Measurements from ENCODE around the gene HSD17B1.
A peak's percentile ranks its signal among the peaks of the same experiment; 100 is the strongest.

HSD17B1 gene

GRCh38 chr17:42548993-42549755 lies 3.5 kb upstream of the HSD17B1 start:
- Histone ChIP-seq H3K36me3 (ENCODE audit: insufficient read depth, low read length) (no peaks in the 10 kb centered on the region), H3K9me3 (ENCODE audit: insufficient read depth, low read depth, low read length) (no peaks in the 10 kb centered on the region), H3K4me1 (ENCODE audit: insufficient read depth, low read length, poor library complexity, severe bottlenecking) (peaks cover 10% of the 10 kb centered on the region), H3F3A (ENCODE audit: low read depth) (no peaks in the 10 kb centered on the region), H3K9me2 (replicated peaks; ENCODE audit: low read depth, low read length) (no peaks in the 10 kb centered on the region), H3K4me3 (ENCODE audit: low read length, poor library complexity, severe bottlenecking) (no peak overlapping the region), H2AFZ (ENCODE audit: low read length) (no peak overlapping the region), H3K9ac (ENCODE audit: low read depth, low read length, poor library complexity, severe bottlenecking) (no peak overlapping the region), H4K20me1 (ENCODE audit: insufficient read depth, low read length, poor library complexity, severe bottlenecking) (peaks cover 10% of the 10 kb centered on the region), H3K4me2 (ENCODE audit: low read depth, low read length, poor library complexity, severe bottlenecking) (no peak overlapping the region), H3K79me2 (ENCODE audit: insufficient read depth, low read length) (peaks cover 14% of the 10 kb centered on the region), H3K27me3 (ENCODE audit: insufficient read depth, low read length, poor library complexity, severe bottlenecking) (no peaks in the 10 kb centered on the region)
- no peak for TF ChIP-seq EZH2phosphoT487 (IDR thresholded peaks at IDR 0.05; ENCODE audit: borderline replicate concordance)
- TF ChIP-seq CTCF (conservative IDR thresholded peaks at IDR 0.05; ENCODE audit: low read length): no peak

GRCh38 chr17:42553161-42553818 lies 567 bp downstream of the HSD17B1 start:
- Histone ChIP-seq H3K4me2 (ENCODE audit: low read depth, low read length, poor library complexity, severe bottlenecking) (peak overlapping the region; percentile 87), H2AFZ (ENCODE audit: low read length) (no peak overlapping the region), H3K9ac (ENCODE audit: low read depth, low read length, poor library complexity, severe bottlenecking) (peak overlapping the region; percentile 88), H3K27me3 (ENCODE audit: insufficient read depth, low read length, poor library complexity, severe bottlenecking) (no peaks in the 10 kb centered on the region), H3K9me3 (ENCODE audit: insufficient read depth, low read depth, low read length) (no peaks in the 10 kb centered on the region), H3K9me2 (replicated peaks; ENCODE audit: low read depth, low read length) (no peaks in the 10 kb centered on the region), H4K20me1 (ENCODE audit: insufficient read depth, low read length, poor library complexity, severe bottlenecking) (peaks cover 11% of the 10 kb centered on the region), H3K36me3 (ENCODE audit: insufficient read depth, low read length) (no peaks in the 10 kb centered on the region), H3K79me2 (ENCODE audit: insufficient read depth, low read length) (peaks cover 29% of the 10 kb centered on the region), H3F3A (ENCODE audit: low read depth) (no peaks in the 10 kb centered on the region), H3K4me1 (ENCODE audit: insufficient read depth, low read length, poor library complexity, severe bottlenecking) (peaks cover 11% of the 10 kb centered on the region), H3K4me3 (ENCODE audit: low read length, poor library complexity, severe bottlenecking) (peak overlapping the region; percentile 98)
- no peak for TF ChIP-seq EZH2phosphoT487 (IDR thresholded peaks at IDR 0.05; ENCODE audit: borderline replicate concordance)
- TF ChIP-seq CTCF (conservative IDR thresholded peaks at IDR 0.05; ENCODE audit: low read length): no peak

GRCh38 chr17:42553866-42554249 lies 1.1 kb downstream of the HSD17B1 start:
- Histone ChIP-seq H3K9me2 (replicated peaks; ENCODE audit: low read depth, low read length) (no peaks in the 10 kb centered on the region), H3K4me3 (ENCODE audit: low read length, poor library complexity, severe bottlenecking) (peak overlapping the region; percentile 98), H3K4me2 (ENCODE audit: low read depth, low read length, poor library complexity, severe bottlenecking) (peak overlapping the region; percentile 87), H3F3A (ENCODE audit: low read depth) (no peaks in the 10 kb centered on the region), H3K36me3 (ENCODE audit: insufficient read depth, low read length) (no peaks in the 10 kb centered on the region), H3K79me2 (ENCODE audit: insufficient read depth, low read length) (peaks cover 29% of the 10 kb centered on the region), H3K9ac (ENCODE audit: low read depth, low read length, poor library complexity, severe bottlenecking) (peak overlapping the region; percentile 88), H2AFZ (ENCODE audit: low read length) (peak overlapping the region; percentile 59; the same call in 1 of the 2 replicates), H4K20me1 (ENCODE audit: insufficient read depth, low read length, poor library complexity, severe bottlenecking) (peaks cover 11% of the 10 kb centered on the region), H3K27me3 (ENCODE audit: insufficient read depth, low read length, poor library complexity, severe bottlenecking) (no peaks in the 10 kb centered on the region), H3K9me3 (ENCODE audit: insufficient read depth, low read depth, low read length) (no peaks in the 10 kb centered on the region), H3K4me1 (ENCODE audit: insufficient read depth, low read length, poor library complexity, severe bottlenecking) (peaks cover 11% of the 10 kb centered on the region)
- TF ChIP-seq CTCF (conservative IDR thresholded peaks at IDR 0.05; ENCODE audit: low read length): no peak; the same call in 1 of the 2 replicates
- TF ChIP-seq EZH2phosphoT487 (IDR thresholded peaks at IDR 0.05; ENCODE audit: borderline replicate concordance): no peak
